AG09319 (cell line): ENCODE measurements around the gene ABCB11.
"Not testable (repeated sequence)": the region's sequence is repeated elsewhere in the genome, so short reads cannot be mapped to it uniquely, and the experiment has no call there.

Experiments
- DNase-seq: peaks from one replicate; pipeline ENCODE4 v3.0.0-alpha.2; 2010; ENCODE audit warnings: low read depth; ENCODE audit errors: extremely low read depth
- CTCF ChIP-seq: IDR thresholded peaks from 2 replicates; pipeline ENCODE4 v1.5.1; 2011; ENCODE audit warnings: low read depth, mild to moderate bottlenecking, inconsistent platforms, low read length, moderate library complexity

ABCB11 gene

GRCh38 chr2:168890006-168890782, 140.9 kb downstream of the ABCB11 start, which contains the start of gene SPC25:
TSS of gene SPC25 (minus strand) at chr2:168890430. CDS start at chr2:168889519, 911 bp downstream.
- TF ChIP-seq CTCF = no peak
- peak; percentile 61 for DNase-seq

- DNase-seq = no peak
These were observed 141.5 kb downstream of the ABCB11 start for GRCh38 chr2:168889635-168890005.

GRCh38 chr2:168884975-168885374, 146.1 kb downstream of the ABCB11 start:
- TF ChIP-seq CTCF = no peak
- no peak for DNase-seq

More at GRCh38 chr2:168889635-168890005, 141.5 kb downstream of the ABCB11 start:
- TF ChIP-seq CTCF = no peak

GRCh38 chr2:168882163-168882562, 149.0 kb downstream of the ABCB11 start:
- not testable (repeated sequence) for DNase-seq

- no peak for DNase-seq
These were observed 156.6 kb downstream of the ABCB11 start for GRCh38 chr2:168874368-168875054.

GRCh38 chr2:168870824-168871223, 160.3 kb downstream of the ABCB11 start:
- not testable (repeated sequence) for DNase-seq

More at GRCh38 chr2:168874368-168875054, 156.6 kb downstream of the ABCB11 start:
- no peak for TF ChIP-seq CTCF
